Peyer's patch (tissue), 4 donors: Measurements from ENCODE around the gene KLF1.

Experiments
- POLR2A ChIP-seq, 2 donors: fragments of 450-650 bp; IDR thresholded peaks; one replicate each; pipeline ENCODE4 v1.5.1; 2017; ENCODE audit warnings: antibody characterized with exemption in 2 of 2, mild to moderate bottlenecking in 2 of 2, moderate library complexity in 2 of 2
- TF ChIP-seq, protein P1 (sequence below), 6 experiments: fragments of 450-650 bp in 4 of 6; fragments of 200-600 bp in 2 of 6; sonication (generic) in 1 of 6; IDR thresholded peaks; one replicate each; pipeline ENCODE4 v1.5.1; 2017 to 2019; ENCODE audit warnings: antibody characterized with exemption in 6 of 6, mild to moderate bottlenecking in 3 of 6, moderate library complexity in 1 of 6

DNA sequence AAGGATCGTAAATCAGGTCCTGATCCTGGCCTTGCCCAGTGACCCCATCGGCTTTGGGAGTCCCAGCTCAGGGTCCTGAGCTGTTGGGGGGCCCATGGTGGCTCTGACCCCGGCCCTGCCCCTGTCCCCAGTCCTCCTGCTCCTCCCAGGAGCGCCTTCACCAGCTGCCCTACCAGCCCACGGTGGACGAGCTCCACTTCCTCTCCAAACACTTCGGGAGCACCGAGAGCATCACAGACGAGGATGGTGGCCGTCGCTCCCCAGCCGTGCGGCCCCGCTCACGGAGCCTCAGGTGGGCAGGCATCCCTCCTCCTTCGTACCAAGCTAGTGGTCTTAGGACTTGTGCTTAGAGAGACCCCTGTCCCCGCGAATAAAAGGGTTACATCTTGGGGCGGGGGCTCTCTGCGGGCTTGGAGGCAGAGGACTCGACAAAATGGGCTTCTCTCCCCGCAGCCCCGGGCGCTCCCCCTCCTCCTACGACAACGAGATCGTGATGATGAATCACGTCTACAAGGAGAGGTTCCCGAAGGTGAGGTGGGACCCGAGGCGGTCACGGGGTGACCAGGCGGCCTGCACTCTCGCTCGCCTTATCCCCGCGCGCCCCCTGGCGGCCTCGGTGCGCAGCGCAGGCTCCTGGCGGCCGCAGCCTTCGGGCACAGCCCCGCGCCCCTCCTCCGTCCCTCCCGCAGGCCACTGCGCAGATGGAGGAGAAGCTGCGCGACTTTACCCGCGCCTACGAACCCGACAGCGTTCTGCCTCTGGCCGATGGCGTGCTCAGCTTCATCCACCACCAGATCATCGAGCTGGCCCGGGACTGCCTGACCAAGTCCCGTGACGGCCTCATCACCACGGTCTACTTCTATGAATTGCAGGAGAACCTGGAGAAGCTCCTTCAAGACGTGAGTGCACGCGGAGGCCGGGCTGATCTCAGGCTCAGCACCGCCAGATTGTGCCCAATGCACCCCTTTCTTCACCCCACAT, 39.6 kb downstream of the KLF1 start:
- TF ChIP-seq, protein P1, sequence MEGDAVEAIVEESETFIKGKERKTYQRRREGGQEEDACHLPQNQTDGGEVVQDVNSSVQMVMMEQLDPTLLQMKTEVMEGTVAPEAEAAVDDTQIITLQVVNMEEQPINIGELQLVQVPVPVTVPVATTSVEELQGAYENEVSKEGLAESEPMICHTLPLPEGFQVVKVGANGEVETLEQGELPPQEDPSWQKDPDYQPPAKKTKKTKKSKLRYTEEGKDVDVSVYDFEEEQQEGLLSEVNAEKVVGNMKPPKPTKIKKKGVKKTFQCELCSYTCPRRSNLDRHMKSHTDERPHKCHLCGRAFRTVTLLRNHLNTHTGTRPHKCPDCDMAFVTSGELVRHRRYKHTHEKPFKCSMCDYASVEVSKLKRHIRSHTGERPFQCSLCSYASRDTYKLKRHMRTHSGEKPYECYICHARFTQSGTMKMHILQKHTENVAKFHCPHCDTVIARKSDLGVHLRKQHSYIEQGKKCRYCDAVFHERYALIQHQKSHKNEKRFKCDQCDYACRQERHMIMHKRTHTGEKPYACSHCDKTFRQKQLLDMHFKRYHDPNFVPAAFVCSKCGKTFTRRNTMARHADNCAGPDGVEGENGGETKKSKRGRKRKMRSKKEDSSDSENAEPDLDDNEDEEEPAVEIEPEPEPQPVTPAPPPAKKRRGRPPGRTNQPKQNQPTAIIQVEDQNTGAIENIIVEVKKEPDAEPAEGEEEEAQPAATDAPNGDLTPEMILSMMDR (IDR thresholded peaks at IDR 0.05) = peak; percentile 96 to 99 (median 99)
- no peak for TF ChIP-seq POLR2A (IDR thresholded peaks at IDR 0.05)
